Spleen (tissue), 11 donors: ENCODE data around the gene ZNF222. TPM values are rescaled to one million over a fixed set of nuclear protein-coding genes. Genes with fewer than 3 reads are reported as not detected.
A peak's percentile ranks its signal among the peaks of the same experiment; 100 is the strongest.

Source experiments
- DNase-seq: peaks from one replicate; pipeline ENCODE4 v3.0.0-alpha.2; 2020
- H3K27ac ChIP-seq, 8 donors: fragments of 200-600 bp; sonication (generic) in 7 of 8; 1 replicate in 4 of 8; 2 replicates in 4 of 8; pipeline versions ENCODE4 v1.5.0 to v1.8.0; 2016 to 2021; ENCODE audit warnings: inconsistent platforms in 4 of 8, mild to moderate bottlenecking in 4 of 8, moderate library complexity in 1 of 8
- H3K27me3 ChIP-seq, 7 donors: fragments of 200-600 bp; sonication (generic) in 6 of 7; replicated peaks in 1 of 7; 1 replicate in 4 of 7; 2 replicates in 3 of 7; pipeline versions ENCODE4 v1.5.0 to v1.8.0; 2016 to 2021; ENCODE audit warnings: inconsistent platforms in 3 of 7, mild to moderate bottlenecking in 1 of 7
- H3K36me3 ChIP-seq, 6 donors: fragments of 200-600 bp; sonication (generic) in 5 of 6; 1 replicate in 4 of 6; 2 replicates in 2 of 6; pipeline versions ENCODE4 v1.5.0 to v1.8.0; 2016 to 2021; ENCODE audit warnings: inconsistent platforms in 2 of 6
- H3K4me1 ChIP-seq, 6 donors: fragments of 200-600 bp; sonication (generic) in 5 of 6; 1 replicate in 3 of 6; 2 replicates in 3 of 6; pipeline versions ENCODE4 v1.5.0 to v1.8.0; 2016 to 2021; ENCODE audit warnings: inconsistent platforms in 3 of 6
- H3K4me3 ChIP-seq, 8 donors: fragments of 200-600 bp; sonication (generic) in 7 of 8; 1 replicate in 4 of 8; 2 replicates in 4 of 8; pipeline versions ENCODE4 v1.5.0 to v1.8.0; 2016 to 2021; ENCODE audit warnings: inconsistent platforms in 4 of 8, mild to moderate bottlenecking in 4 of 8, moderate library complexity in 2 of 8
- H3K9me3 ChIP-seq, 8 donors: fragments of 200-600 bp; sonication (generic) in 7 of 8; 1 replicate in 4 of 8; 2 replicates in 4 of 8; pipeline versions ENCODE4 v1.5.0 to v1.8.0; 2016 to 2021; ENCODE audit warnings: inconsistent platforms in 4 of 8
- CTCF ChIP-seq, 11 experiments: fragments of 200-600 bp in 7 of 11; fragments of 450-650 bp in 4 of 11; sonication (generic) in 4 of 11; IDR thresholded peaks in 8 of 11; conservative IDR thresholded peaks in 3 of 11; 1 replicate in 7 of 11; 2 replicates in 4 of 11; pipeline versions ENCODE4 v1.4.0 to v1.8.0; 2016 to 2021; ENCODE audit warnings: antibody characterized with exemption in 11 of 11, inconsistent platforms in 4 of 11, mild to moderate bottlenecking in 1 of 11
- POLR2A ChIP-seq, 3 donors: fragments of 450-650 bp; IDR thresholded peaks; one replicate each; pipeline ENCODE4 v1.5.1; 2017; ENCODE audit warnings: antibody characterized with exemption in 3 of 3, mild to moderate bottlenecking in 1 of 3
- POLR2AphosphoS5 ChIP-seq, 3 donors: sonication (generic); formaldehyde crosslinking; IDR thresholded peaks; one replicate each; pipeline ENCODE4 v1.5.1; 2017; ENCODE audit warnings: antibody characterized with exemption in 3 of 3
- WGBS, 5 donors: extraction: QIAGEN DNeasy Blood & Tissue Kit in 3 of 5; methylation state at CpG; one replicate each; pipeline versions ENCODE4 v1.1.5 to v1.1.7; 2013 to 2018; 5-methylcytosine and 5-hydroxymethylcytosine counted together
- intact Hi-C: fragments of 100-400 bp; cut with DNase I; formaldehyde crosslinking; loops from one replicate; pipeline ENCODE4 v1.15.0; 2023; ENCODE audit warnings: low total_unique reads
- polyA plus RNA-seq, 3 donors: library from polyadenylated mRNA; stranded (reverse); fragments of 200-250 nt; gene quantifications; one replicate each; pipeline ENCODE4 v1.2.1, GENCODE V29; 2013
- total RNA-seq, 7 donors: library from RNA; depleted of rRNA in 3 of 7; stranded (reverse); fragments of >200 nt in 3 of 7; fragmentation: NEBNext Ultra II Directional in 4 of 7; extraction: Animal tissue kit (Norgen Biotek cat#: 25700) in 4 of 7; gene quantifications; one replicate each; pipeline versions ENCODE4 v1.1.0 to v1.2.1, GENCODE V29; 2016 to 2021
- donor health status: healthy with polysubstance abuse.
- donor health status: DM: no; HTN: no; CAD: no; lungs with moderate emphysema.
- donor health status: DM: no; HTN: no; CAD: no.
- donor health status: Bipolar disorder and iron deficiency.
- donor health status: healthy.
- donor health status: DM: no; HTN: no; CAD: no.
- donor health status: DM: yes; HTN: yes; CAD: no.

The ZNF222 gene
- total and polyA plus RNA-seq, 10 donors = 3.4 to 12.5 (median 5.3) TPM

- peaks cover 6 to 26% (median 21%) of the 10 kb centered on the region in 6 donors for H3K4me1 ChIP-seq
- no peaks in the 10 kb centered on the region for H3K27me3 ChIP-seq
- DNase-seq = peak; percentile 91
- H3K36me3 ChIP-seq = peaks cover 0 to 24% (median 10%) of the 10 kb centered on the region in 6 donors
- no peak for TF ChIP-seq CTCF (IDR thresholded peaks at IDR 0.05 in 8 of 11, conservative IDR thresholded peaks at IDR 0.05 in 3 of 11)
- peak; percentile 40 to 86 (median 76) for TF ChIP-seq POLR2AphosphoS5 (IDR thresholded peaks at IDR 0.05)
- TF ChIP-seq POLR2A (IDR thresholded peaks at IDR 0.05) = no peak
- peak within 1 kb of the TSS; percentile 57 to 87 (median 68) for H3K4me3 ChIP-seq
- intact Hi-C loops = loop anchor here (10.0 kb wide), 1 partner anchor 49 kb away; the partner anchor contains the start of gene ZNF45
- peaks cover 0 to 52% (median 28%) of the 10 kb centered on the region in 8 donors for H3K9me3 ChIP-seq
- H3K27ac ChIP-seq = peak within 1 kb of the TSS in 7 of 8 donors; percentile 56 to 88 (median 86)
- 1% methylated on average over 39 to 40 of the region's 40 CpGs for WGBS, 5 donors
Measured at GRCh38 chr19:43983912-43984686, 41.1 kb upstream of the ZNF222 start, which contains the start of gene ZNF155. Gene ZNF155, plus strand, starts transcription at chr19:43984188. Its CDS starts 4,356 bp downstream, at chr19:43988544.

- H3K4me1 ChIP-seq = peaks cover 6 to 26% (median 21%) of the 10 kb centered on the region in 6 donors
Measured at GRCh38 chr19:43984687-43985000, 40.5 kb upstream of the ZNF222 start.

GRCh38 chr19:43997631-43998290 lies 27.4 kb upstream of the ZNF222 start:
- Histone ChIP-seq H3K27me3 (no peaks in the 10 kb centered on the region), H3K27ac (no peak overlapping the region), H3K36me3 (peaks cover 4 to 52% (median 49%) of the 10 kb centered on the region in 6 donors), H3K4me1 (peaks cover 0 to 8% (median 7%) of the 10 kb centered on the region in 6 donors), H3K9me3 (peaks cover 0 to 66% (median 43%) of the 10 kb centered on the region in 8 donors), H3K4me3 (no peak overlapping the region)
- intact Hi-C loops = no loop called here
- DNase-seq = no peak
- TF ChIP-seq CTCF (IDR thresholded peaks at IDR 0.05 in 8 of 11, conservative IDR thresholded peaks at IDR 0.05 in 3 of 11) = no peak
- no peak for TF ChIP-seq POLR2AphosphoS5 (IDR thresholded peaks at IDR 0.05)
- TF ChIP-seq POLR2A (IDR thresholded peaks at IDR 0.05) = no peak
- WGBS, 5 donors = 91 to 94% (median 93%) methylated on average over 9 to 10 of the region's 10 CpGs

More at GRCh38 chr19:43984687-43985000, 40.5 kb upstream of the ZNF222 start:
- H3K36me3 ChIP-seq = peaks cover 0 to 30% (median 15%) of the 10 kb centered on the region in 6 donors
- peak overlapping the region in 7 of 8 donors; percentile 56 to 88 (median 86) for H3K27ac ChIP-seq
- DNase-seq = peak; percentile 72
- peaks cover 0 to 47% (median 22%) of the 10 kb centered on the region in 8 donors for H3K9me3 ChIP-seq
- TF ChIP-seq POLR2A (IDR thresholded peaks at IDR 0.05) = no peak
- TF ChIP-seq POLR2AphosphoS5 (IDR thresholded peaks at IDR 0.05) = no peak
- WGBS, 5 donors = 3 to 12% (median 4%) methylated on average over 14 of the region's 14 CpGs
- H3K27me3 ChIP-seq = no peaks in the 10 kb centered on the region
- peak overlapping the region; percentile 57 to 87 (median 68) for H3K4me3 ChIP-seq
- intact Hi-C loops = loop anchor here (10.0 kb wide), 1 partner anchor 50 kb away; the partner anchor contains the start of gene ZNF45

DNA sequence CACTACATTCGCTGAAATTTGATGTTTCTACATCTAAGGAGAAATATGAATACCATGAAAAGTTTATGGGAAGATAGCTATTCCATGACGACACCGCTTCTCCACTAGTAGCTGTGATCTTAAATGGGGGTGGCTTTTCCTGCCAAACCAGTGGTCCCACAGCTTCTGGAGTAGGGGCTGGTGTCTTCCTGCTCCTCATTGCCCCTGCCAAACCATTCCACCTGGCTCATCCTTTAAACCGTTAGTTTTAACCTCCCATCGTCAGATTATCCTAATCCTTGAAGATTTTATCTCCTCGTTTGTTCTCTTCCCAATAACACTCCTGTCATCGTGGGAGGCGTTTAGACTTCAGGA lies 23.0 kb upstream of the ZNF222 start:
- Histone ChIP-seq H3K9me3 (peaks cover 0 to 56% (median 45%) of the 10 kb centered on the region in 8 donors), H3K36me3 (peaks cover 0 to 30% (median 13%) of the 10 kb centered on the region in 6 donors), H3K4me3 (peak overlapping the region; percentile 62 to 92 (median 84)), H3K27ac (peak overlapping the region; percentile 74 to 92 (median 82)), H3K27me3 (no peaks in the 10 kb centered on the region), H3K4me1 (peaks cover 8 to 42% (median 20%) of the 10 kb centered on the region in 6 donors)
- intact Hi-C loops = loop anchor here (10.0 kb wide), 1 partner anchor 93 kb away; the partner anchor contains the start of gene ZNF224
- DNase-seq = no peak
- TF ChIP-seq CTCF (IDR thresholded peaks at IDR 0.05 in 8 of 11, conservative IDR thresholded peaks at IDR 0.05 in 3 of 11) (no peak), POLR2A (IDR thresholded peaks at IDR 0.05) (no peak), POLR2AphosphoS5 (IDR thresholded peaks at IDR 0.05) (no peak)
- WGBS, 5 donors = 14 to 20% (median 15%) methylated on average over 8 of the region's 8 CpGs
